Muscle of arm (tissue), 12 donors: ENCODE results near the gene SRGAP1. TPM values are rescaled to one million over a fixed set of nuclear protein-coding genes. Genes with fewer than 3 reads are reported as not detected.
A peak's percentile ranks its signal among the peaks of the same experiment; 100 is the strongest.
"Not testable (repeated sequence)": the region's sequence is repeated elsewhere in the genome, so short reads cannot be mapped to it uniquely, and the experiment has no call there.

Source experiments
- DNase-seq: peaks from one replicate; pipeline ENCODE4 v3.0.0-alpha.2; 2013
- polyA plus RNA-seq, 12 donors: library from polyadenylated mRNA; unstranded; fragments of 120-200 nt; gene quantifications; one replicate each; pipeline ENCODE4 v1.2.1, GENCODE V29; 2013; ENCODE audit not compliant: insufficient read length in 12 of 12

SRGAP1 gene
- polyA plus RNA-seq, 12 donors = 5.1 to 23.3 (median 7.1) TPM; not detected in 1

GRCh38 chr12:64004641-64005040, 160.1 kb downstream of the SRGAP1 start:
- no peak for DNase-seq

DNA sequence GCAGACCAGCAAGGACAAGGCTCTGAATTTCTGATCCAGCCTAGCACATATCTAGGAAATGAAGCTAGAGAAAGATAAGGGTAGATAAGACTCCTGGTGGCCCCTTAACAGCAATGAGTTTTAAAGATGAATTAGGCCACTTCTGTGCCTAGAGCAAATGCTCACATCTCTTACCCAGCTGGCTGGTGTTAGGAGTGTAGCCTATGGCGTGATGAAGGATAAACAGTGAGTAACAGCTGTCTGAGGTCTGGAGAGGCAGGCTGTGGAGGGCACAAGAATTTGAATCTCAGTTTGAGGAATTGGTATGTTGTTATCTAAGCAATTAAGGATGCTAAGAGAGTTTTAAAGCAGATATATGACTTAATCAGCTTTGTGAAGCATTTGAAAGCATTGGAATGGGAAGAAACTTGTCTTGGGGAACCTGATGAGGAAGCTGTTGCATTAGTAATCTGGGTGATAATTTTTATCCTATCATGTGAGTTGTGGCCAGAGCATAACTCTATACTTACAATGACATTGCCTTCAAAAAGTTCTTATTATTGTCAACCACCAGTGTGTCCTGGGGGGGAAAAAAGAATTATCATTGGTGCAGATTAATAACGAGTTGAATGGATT, 161.8 kb downstream of the SRGAP1 start:
- DNase-seq = no peak

GRCh38 chr12:64007853-64008252, 163.4 kb downstream of the SRGAP1 start:
- DNase-seq = no peak

GRCh38 chr12:64008596-64008995, 164.1 kb downstream of the SRGAP1 start:
- no peak for DNase-seq

- DNase-seq = no peak
Observed at GRCh38 chr12:64009321-64010068, 165.0 kb downstream of the SRGAP1 start.

DNA sequence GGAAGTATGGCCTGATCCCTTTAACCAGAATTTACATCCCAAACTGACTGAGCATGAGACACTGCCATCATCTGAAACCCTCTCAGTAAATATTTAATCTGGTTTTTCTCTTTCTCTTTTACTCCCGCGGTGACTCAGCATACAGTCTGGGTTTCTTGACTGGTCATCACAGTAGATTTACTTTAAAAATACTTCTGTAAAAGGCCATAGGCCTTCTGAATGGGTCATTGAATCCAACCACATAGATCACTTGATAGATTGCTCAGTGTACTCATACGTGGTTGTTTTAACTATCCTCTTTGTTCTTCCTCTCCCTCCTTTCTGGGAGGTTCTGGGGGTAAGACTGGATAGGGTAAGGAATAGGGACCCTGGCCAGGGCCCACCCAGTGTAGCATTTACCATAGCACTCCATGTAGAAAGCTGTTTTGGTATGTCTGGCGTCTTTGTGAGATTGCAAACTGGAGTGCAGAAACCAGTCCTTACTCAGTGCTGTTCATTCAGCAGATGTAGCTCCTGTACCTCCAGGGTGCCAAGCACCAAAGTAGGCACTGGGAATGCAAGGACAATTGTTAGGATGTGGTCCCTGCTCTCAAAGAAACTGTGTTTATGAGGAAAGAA, 165.7 kb downstream of the SRGAP1 start:
- DNase-seq = no peak

GRCh38 chr12:64016521-64016920, 172.0 kb downstream of the SRGAP1 start:
- no peak for DNase-seq

- not testable (repeated sequence) for DNase-seq
Observed at GRCh38 chr12:64018116-64018515, 173.6 kb downstream of the SRGAP1 start.

GRCh38 chr12:64018524-64018923, 174.0 kb downstream of the SRGAP1 start:
- DNase-seq = no peak

- no peak for DNase-seq
Observed at GRCh38 chr12:64019101-64019500, 174.6 kb downstream of the SRGAP1 start.

DNA sequence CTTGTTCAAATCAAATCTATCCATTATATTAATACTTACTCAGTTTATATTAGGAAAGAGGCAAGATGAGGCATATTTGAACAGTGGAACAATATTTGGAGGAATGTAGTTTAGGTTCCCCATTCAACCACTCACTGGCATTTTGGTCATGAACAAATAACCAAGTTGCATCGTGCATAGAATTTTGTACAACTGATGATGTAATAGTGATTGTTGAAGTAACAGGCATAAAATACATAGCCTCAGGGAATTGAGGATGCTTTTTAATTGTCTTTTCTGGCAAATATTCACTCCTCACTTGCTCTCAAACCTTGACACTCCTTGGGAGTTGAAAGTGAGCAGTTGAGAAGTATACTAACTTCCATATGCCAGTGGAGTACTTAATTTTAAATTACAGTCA, 175.2 kb downstream of the SRGAP1 start:
- DNase-seq = no peak

GRCh38 chr12:64025174-64025958, 180.9 kb downstream of the SRGAP1 start:
- DNase-seq = no peak

GRCh38 chr12:64027311-64027710, 182.8 kb downstream of the SRGAP1 start:
- DNase-seq = no peak

DNA sequence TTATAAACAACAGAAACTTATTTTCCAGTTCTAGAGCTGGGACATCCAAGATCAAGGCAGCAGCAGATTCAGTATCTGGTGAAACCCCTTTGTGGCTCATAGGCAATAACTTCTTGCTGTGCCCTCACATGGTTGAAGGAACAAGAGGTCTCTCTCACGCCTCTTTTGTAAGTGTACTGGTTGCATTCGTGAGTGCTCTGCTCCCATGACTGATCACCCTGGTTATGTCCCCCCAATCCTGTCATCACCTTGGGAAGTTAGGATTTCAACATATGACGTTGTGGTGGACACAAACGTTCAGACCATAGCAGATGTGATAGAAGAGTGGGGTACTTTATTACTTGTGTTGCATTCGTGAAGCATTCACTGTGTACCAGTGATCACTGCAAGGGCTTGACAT, 184.0 kb downstream of the SRGAP1 start:
- DNase-seq = no peak

- no peak for DNase-seq
Observed at GRCh38 chr12:64029013-64029857, 184.7 kb downstream of the SRGAP1 start.

GRCh38 chr12:64030155-64030554, 185.7 kb downstream of the SRGAP1 start:
- DNase-seq = no peak

- DNase-seq = not testable (repeated sequence)
Observed at GRCh38 chr12:64034056-64034455, 189.6 kb downstream of the SRGAP1 start.

DNA sequence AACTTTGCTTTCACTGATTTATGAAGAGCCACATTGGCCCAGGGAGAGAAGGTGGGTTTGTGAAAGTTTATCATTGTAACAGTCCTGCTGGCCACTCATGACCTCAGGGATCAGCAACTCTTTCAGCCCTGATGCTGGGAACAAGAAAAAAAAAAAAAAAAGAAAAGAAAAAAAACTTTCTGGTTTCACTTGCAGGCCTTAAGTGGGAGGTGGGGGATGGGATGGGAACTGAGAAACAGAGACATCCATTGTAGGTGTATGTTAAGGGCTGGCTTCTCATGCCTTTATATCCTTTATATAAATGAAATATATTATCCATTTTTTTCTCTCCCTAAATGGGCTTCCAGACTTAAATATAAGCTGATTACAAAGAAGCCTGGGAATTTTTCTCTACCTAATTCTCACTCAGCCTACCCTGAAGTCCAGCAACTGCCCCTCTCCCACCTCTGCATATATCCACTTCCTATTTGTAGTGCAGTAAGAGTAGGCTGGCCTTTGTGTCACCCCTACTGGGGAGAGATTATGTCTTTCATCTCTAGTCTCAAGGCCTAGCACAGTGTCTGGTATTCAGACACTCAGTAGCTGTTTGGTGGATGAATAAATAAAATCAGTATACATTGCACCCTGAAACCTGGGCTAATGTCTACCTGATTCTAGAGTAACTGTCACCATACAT, 190.5 kb downstream of the SRGAP1 start:
- no peak for DNase-seq

DNA sequence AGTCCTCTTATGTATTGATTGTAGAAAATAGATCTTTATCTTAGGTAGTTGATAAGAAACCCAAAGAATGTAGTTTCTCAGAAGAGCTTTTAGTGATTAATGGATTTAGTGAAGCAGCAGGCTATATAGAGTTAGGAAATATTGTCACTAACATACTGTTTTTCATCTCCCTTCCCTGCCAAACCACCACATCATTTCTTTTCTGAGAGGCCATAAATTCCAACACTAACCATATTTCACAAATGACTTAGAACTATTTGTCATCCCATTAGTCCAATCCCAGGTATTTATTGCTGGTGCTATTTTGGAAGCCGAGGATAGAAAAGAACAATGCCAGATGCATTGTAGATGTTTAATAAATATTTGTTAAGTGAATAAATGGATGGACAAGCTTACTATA, 191.9 kb downstream of the SRGAP1 start:
- DNase-seq = no peak

DNA sequence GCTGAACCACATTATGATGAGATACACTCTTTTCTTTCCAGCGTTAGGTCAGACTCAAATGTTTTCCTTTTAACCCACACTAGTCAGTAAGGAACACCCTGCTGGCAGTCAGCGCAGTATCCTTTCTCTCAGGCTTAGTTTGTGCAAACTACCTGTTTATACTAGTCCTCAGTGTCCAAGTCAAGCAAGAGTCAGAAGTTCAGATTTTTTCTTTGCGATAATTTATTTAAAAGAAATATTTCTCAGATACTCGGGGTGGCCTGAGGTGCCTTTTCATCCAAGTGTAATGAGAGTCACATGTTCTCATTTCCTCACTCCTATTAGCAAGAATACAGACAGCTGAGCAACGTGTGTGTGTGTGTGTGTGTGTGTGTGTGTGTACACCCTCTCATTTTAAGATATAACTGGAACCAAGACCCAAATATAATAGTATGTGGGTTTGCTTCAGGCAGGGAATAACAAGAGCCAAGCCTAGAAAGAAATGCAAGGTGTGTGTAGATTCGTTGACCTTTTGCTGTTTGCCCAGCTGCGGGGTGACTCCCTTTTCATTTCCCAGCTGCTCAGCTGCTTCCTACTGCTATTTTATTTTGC, 194.9 kb downstream of the SRGAP1 start:
- DNase-seq = peak; percentile 51
